Bronchial smooth muscle cell (primary cell): Measurements from ENCODE around the gene CATSPER4. TPM values are rescaled to one million over a fixed set of nuclear protein-coding genes. Genes with fewer than 3 reads are reported as not detected.

Source experiments
- total RNA-seq: library from RNA; depleted of rRNA; stranded (reverse); fragments of >200 nt; gene quantifications from 2 replicates; pipeline ENCODE4 v1.2.1, GENCODE V29; 2014

The CATSPER4 gene
- not detected in 2 replicates for total RNA-seq

DNA sequence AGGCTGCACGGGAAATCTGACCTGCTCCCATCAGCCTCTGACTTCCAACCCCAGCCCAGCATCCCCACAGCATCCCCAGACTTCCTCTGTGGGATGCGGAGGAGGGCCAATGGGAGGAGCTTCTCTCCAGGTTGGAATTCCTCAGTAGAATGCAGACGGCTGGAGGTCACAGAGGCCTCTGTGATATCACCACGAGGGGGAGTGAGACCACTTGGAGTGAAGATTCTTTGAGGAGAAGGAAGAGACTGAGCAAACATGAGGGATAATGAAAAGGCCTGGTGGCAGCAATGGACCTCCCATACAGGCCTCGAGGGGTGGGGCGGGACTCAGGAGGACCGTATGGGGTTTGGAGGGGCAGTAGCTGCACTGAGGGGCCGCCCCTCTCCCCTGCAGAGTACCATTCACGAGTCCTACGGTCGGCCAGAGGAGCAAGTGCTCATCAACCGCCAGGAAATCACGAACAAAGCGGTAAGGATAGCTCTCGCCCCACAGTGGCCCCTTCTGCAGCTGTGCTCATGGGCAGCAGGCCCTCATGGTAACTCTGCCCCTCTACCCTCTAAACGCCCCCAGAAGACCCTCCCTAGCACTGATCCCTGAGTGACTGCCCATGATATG lies at the start of gene CATSPER4:
Gene CATSPER4, plus strand, starts transcription at position 230 of the 615 bp plus-strand sequence. Its CDS starts 26 bp downstream, at position 256.

DNA sequence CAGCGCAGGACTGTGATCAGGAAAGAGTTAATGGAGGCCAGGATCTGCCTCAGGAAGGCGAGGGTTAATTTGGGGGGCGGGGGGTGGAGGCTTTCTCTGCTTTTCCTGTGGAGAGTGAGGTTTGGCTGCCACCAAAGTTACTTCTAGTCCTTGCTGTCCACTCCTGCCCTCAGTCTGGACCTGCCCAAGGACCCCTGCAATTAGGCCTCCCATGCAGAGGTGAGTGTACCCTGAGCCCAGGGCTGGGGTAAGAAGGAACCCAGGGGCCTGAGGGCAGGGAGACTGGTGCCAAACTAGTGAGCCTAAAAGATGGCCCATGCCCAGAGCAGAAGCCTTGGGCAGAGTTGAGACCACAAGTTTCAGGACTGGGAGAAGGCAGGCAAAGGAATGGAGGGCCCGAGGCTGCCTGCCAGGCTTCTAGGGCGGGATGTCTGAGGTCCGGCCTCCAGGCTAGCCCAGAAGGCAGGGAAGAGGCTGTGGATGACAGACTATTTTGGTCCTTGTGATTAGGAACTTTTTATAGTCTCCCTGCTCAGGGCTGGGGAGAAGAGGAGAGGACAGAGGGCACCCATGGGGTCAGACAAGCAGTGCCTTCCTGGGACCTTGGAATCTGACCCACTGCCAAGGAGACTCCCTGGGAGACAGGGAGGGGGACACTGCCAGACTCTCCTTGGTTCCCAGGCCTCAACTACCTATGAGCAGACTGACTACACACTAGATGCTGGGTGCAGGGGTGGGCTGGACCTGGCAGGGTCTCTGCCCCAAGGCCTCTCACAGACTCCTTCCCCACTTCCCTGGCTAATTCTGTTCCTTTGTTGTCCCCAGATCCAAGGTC lies 31.3 kb upstream of the CATSPER4 start, which contains the start of gene FAM110D:
Gene FAM110D, plus strand, starts transcription at position 172 of the 835 bp plus-strand sequence. CDS start 2,213 bp downstream, outside the sequence.

DNA sequence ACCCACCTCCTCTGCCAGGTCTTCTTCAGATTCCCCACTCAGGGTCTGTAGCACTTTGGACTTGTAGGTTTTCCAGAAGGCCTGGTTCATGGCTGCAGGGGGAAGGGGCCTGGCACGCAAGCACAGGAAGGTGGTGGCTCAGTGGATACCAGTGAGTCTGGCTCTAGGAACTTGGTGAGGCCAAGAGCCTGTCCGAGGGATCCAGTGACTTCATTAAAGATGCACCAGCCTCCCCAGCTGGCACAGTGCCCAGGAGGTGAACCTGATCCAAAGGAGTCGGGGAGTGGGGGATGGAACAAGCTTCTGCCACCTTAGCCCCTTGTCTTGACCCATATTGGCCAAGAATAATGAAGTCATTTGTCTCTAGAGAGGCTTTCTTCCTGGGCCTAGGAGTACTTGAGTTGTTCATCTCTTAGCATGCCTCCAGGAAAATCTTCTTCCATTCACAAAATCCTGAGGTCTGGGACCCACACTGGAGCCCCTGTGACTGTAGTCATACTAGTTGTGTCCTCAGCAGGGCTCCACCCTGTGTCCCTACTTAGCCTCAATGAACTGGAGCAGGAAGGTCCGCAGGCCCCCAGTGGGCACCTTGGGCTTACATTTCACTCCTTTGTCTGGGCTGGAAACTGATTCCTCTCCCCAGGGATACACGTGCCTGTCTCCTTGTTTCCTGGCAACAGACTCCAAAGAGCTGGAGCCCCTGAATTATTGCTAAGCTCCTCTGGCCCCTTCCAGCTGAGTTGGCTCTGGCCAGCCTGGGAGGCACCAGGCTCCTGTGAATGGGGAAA lies 21.8 kb upstream of the CATSPER4 start, which contains the start of gene C1orf232:
Gene C1orf232, minus strand, starts transcription at position 554 of the 788 bp plus-strand sequence. Its CDS starts 464 bp downstream, at position 90.

DNA sequence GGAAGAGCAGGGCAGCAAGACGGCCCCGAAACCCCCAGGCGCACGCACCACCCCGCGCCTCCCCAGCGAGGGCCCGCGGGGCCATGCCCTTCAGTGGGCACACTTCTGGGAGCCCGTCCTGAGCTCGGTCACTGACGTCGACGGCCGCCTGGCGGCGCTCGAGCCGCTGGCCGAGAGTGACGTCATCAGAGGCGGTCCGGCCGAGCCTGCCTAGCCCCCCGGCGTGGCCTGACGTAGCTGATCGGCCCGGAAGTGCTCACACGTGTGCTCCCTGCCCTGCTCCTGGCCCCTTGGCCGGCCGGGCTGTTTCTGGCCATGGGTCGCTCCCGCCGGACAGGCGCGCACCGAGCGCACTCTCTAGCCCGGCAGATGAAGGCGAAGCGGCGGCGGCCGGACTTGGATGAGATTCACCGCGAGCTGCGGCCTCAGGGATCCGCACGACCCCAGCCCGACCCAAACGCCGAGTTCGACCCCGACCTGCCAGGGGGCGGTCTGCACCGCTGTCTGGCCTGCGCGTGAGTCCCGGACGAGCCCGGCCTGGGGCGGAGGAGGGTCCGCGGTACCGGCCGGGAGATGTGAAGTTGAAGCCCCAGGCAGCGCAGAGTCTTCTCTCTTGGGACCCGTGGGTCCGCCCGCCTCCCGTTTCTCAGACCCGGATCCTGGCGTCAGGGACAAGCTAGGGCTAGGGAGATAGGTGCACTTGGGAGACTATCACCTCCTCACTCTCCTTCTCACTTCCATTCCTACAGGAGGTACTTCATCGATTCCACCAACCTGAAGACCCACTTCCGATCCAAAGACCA lies 20.5 kb upstream of the CATSPER4 start, which contains the start of gene ZNF593:
Gene ZNF593, plus strand, starts transcription at position 240 of the 803 bp plus-strand sequence. Its CDS starts 76 bp downstream, at position 316.

DNA sequence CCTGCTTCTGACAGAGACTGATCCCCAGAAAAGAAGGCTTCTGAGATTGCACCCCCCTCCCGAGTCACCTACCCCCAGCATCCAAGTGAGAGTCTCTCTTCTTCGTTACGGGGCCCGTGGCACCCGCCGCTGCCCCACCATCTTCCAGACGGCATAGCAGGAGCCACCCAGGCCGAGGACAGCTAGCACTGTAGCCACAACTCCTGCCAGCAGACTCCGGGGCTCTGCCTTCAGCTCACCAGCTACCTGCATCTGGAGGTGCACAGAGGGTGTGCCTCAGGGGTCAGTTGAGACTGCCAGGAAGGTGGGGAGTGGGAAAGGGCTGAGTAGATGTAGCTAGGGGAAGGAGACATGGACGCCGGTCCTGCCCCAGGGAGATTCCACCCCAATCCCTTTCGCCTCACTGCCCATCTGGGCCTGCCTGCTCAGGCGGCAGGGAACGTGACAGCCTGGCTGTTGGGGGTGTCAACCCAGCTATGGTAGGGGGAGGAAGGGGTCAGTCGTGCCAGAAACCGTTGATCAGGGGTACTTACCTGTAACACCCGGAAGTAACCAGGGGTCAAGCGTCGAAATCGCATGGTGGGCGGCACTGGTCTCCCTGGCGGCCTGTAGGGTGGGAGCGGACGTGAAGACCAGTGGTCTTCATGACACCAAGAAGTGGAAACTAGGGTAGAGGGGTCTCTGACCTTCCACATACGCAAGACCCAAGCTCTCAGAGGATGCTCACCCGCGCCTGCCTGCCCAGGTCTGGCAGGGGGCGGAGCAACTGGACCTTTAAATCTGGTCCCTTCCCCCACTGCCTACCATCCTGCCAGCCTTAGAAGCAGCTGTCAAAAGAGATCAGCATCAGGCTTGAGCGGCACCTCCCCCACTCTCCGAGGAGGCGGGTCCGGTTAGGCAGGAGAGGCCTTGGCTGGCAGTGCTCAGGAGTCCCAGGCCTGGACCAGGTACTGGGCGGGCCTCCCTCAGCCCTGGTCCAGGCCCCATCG lies 19.0 kb upstream of the CATSPER4 start, which contains the start of gene ZNF593OS:
Gene ZNF593OS, minus strand, starts transcription at position 749 of the 989 bp plus-strand sequence. Its CDS starts 171 bp downstream, at position 578.

DNA sequence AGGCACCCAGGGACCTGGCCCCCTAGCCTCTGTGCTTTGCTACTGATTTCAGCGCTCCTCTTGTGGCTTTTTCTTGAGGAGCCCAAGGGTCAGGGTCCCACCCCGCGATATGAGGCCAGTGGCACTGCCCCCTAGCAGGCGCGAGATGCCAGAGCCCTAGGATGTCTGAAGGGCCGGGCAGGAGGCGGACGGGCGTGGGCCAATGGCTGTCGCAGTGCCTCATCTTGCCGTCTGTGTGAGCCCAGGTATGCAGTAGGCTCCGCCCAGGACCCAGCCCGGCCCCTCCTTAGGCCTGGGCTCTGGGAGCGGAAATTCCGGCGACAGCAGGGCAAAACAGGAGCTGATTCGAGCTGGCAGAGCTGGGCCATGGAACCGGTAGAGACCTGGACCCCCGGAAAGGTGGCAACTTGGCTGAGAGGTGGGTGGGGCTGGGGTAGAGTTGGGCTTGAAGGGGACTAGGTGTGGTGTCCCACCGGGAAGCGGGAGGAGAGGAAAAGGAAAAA lies 13.2 kb upstream of the CATSPER4 start, which contains the start of gene CNKSR1:
Gene CNKSR1, plus strand, starts transcription at position 310 of the 503 bp plus-strand sequence. Its CDS starts 57 bp downstream, at position 367.

DNA sequence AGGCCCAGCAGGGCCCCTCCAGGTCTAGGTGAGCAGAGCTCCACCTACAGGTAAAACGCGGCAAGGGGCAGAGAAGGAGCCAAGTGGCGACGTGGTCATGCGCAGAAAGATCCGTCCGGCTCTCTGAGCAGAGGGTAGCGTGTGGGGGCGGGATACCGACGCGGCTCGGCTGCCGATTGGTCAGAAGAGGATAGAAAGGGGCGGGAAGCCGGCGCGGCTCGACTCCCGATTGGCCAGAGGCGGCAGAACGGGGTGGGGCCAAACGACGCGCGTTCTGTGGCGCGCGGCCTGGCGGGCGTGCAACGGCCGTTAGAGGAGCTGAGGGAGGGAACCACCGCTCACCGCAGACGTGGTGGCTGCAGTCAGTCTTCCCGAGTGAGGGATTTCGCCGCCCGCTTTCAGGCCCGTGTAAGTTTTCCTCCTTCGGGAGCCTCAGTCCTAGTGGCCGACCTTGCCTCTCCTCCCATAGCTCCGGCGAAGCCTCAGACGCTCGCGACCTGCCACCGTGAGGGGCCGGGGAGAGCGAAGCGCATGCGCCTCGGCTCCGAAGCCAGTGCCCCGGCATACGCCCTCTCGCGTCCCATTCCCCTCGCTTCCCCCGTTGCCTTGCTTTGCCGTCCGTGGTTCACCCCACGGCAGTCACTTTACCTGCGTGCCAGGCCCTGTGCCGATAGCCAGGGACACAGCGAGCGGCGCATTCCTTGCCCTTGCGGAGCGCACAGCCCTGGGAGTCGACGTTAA lies 43.7 kb downstream of the CATSPER4 start, which contains the start of gene CEP85:
Gene CEP85, plus strand, starts transcription at position 298 of the 741 bp plus-strand sequence. CDS start 5,584 bp downstream, outside the sequence.

Other genes starting within 250 kb of the CATSPER4 start
- 5.2 and 6.1 TPM in 2 replicates for gene PAFAH2, start 192.5 kb upstream of the CATSPER4 start, total RNA-seq
- gene EXTL1, start 168.8 kb upstream of the CATSPER4 start, total RNA-seq: 0.09 and 0.47 TPM in 2 replicates
- not detected in 2 replicates for gene SLC30A2, start 144.5 kb upstream of the CATSPER4 start, total RNA-seq
- not detected in 2 replicates for gene TRIM63, start 123.0 kb upstream of the CATSPER4 start, total RNA-seq
- gene PDIK1L, start 78.8 kb upstream of the CATSPER4 start, total RNA-seq: 3.4 and 3.9 TPM in 2 replicates
- gene FAM110D, start 31.5 kb upstream of the CATSPER4 start, total RNA-seq: not detected in 2 replicates
- gene C1orf232, start 21.6 kb upstream of the CATSPER4 start, total RNA-seq: not detected in 2 replicates
- gene ZNF593, start 20.7 kb upstream of the CATSPER4 start, total RNA-seq: 16.1 and 25.8 TPM in 2 replicates
- gene ZNF593OS, start 18.8 kb upstream of the CATSPER4 start, total RNA-seq: not detected in 2 replicates
- gene CNKSR1, start 13.1 kb upstream of the CATSPER4 start, total RNA-seq: not detected in 2 replicates
- gene CEP85, start 43.6 kb downstream of the CATSPER4 start, total RNA-seq: 2.7 and 3.8 TPM in 2 replicates
- gene SH3BGRL3, start 89.5 kb downstream of the CATSPER4 start, total RNA-seq: 31.1 and 52.8 TPM in 2 replicates
- gene UBXN11, start 116.0 kb downstream of the CATSPER4 start, total RNA-seq: 5.2 and 7.5 TPM in 2 replicates
- gene CD52, start 127.4 kb downstream of the CATSPER4 start, total RNA-seq: not detected in 2 replicates
- under 0.01 TPM in 1 of 2 replicates, not detected in the other for gene CRYBG2, start 163.5 kb downstream of the CATSPER4 start, total RNA-seq
- not detected in 2 replicates for gene ZNF683, start 182.1 kb downstream of the CATSPER4 start, total RNA-seq
- gene LIN28A, start 220.2 kb downstream of the CATSPER4 start, total RNA-seq: under 0.01 TPM in 1 of 2 replicates, not detected in the other
- gene DHDDS, start 241.7 kb downstream of the CATSPER4 start, total RNA-seq: 52.0 and 53.4 TPM in 2 replicates